PC-3 (cell line): Measurements from ENCODE around the gene ANKRD10.

Experiments used
- CTCF ChIP-seq: fragments of 300-600 bp; sonication (generic); conservative IDR thresholded peaks from 2 replicates; pipeline ENCODE4 v1.5.1; 2017; ENCODE audit warnings: antibody characterized with exemption, low read depth, mild to moderate bottlenecking, low read length
- EZH2 ChIP-seq: fragments of 300-600 bp; sonication (generic); IDR thresholded peaks from one replicate; pipeline ENCODE4 v1.6.1; 2017; ENCODE audit warnings: antibody characterized with exemption, mild to moderate bottlenecking, low read length; ENCODE audit not compliant: unreplicated experiment

GRCh38 chr13:110922506-110922905 is 7.6 kb upstream of the ANKRD10 start:
- TF ChIP-seq CTCF, result no peak
- no peak for TF ChIP-seq EZH2
